Psoas muscle (tissue), 8 donors: ENCODE results near the gene BCAS3. TPM values are rescaled to one million over a fixed set of nuclear protein-coding genes. Genes with fewer than 3 reads are reported as not detected.
A peak's percentile ranks its signal among the peaks of the same experiment; 100 is the strongest.

Experiments used
- ATAC-seq, 4 donors: fragments of 200-7000 bp; cut with Tn5 transposase; one replicate each; pipeline ENCODE4 v1.9.1; 2020; ENCODE audit warnings: moderate library complexity in 3 of 4, mild to moderate bottlenecking in 2 of 4
- DNase-seq, 2 donors: peaks; one replicate each; pipeline ENCODE4 v3.0.0-alpha.2; 2020
- H3K27ac ChIP-seq: fragments of 200-600 bp; one replicate; pipeline ENCODE4 v1.8.0; 2022
- H3K27me3 ChIP-seq, 3 donors: fragments of 200-600 bp in 1 of 3; one replicate each; pipeline versions ENCODE4 v1.6.1 to v1.8.0; 2013 to 2022; ENCODE audit warnings: low read length in 2 of 3, mild to moderate bottlenecking in 2 of 3, moderate library complexity in 1 of 3; ENCODE audit not compliant: insufficient read depth in 3 of 3
- H3K36me3 ChIP-seq, 2 donors: fragments of 200-600 bp in 1 of 2; one replicate each; pipeline versions ENCODE4 v1.6.1 to v1.8.0; 2013 to 2022; ENCODE audit warnings: low read depth in 1 of 2, mild to moderate bottlenecking in 1 of 2, moderate library complexity in 1 of 2; ENCODE audit not compliant: insufficient read depth in 1 of 2
- H3K4me1 ChIP-seq: fragments of 200-600 bp; one replicate; pipeline ENCODE4 v1.8.0; 2022
- H3K4me3 ChIP-seq: fragments of 200-600 bp; one replicate; pipeline ENCODE4 v1.8.0; 2022; ENCODE audit warnings: mild to moderate bottlenecking
- H3K9me3 ChIP-seq: fragments of 200-600 bp; one replicate; pipeline ENCODE4 v1.8.0; 2022
- CTCF ChIP-seq: fragments of 200-600 bp; IDR thresholded peaks from one replicate; pipeline ENCODE4 v1.8.0; 2022; ENCODE audit warnings: antibody characterized with exemption
- WGBS, 3 donors: extraction: QIAGEN DNeasy Blood & Tissue Kit; methylation state at CpG; one replicate each; pipeline versions ENCODE4 v1.1.6 to v1.1.7; 2013; 5-methylcytosine and 5-hydroxymethylcytosine counted together
- intact Hi-C, 2 donors: fragments of 100-400 bp; cut with DNase I; formaldehyde crosslinking; loops; one replicate each; pipeline versions ENCODE4 v1.11.0 to v1.14.2; 2022
- polyA plus RNA-seq, 3 donors: library from polyadenylated mRNA; stranded (reverse); fragments of 200-250 nt; gene quantifications; one replicate each; pipeline ENCODE4 v1.2.3, GENCODE V29; 2013
- total RNA-seq, 4 donors: library from RNA; stranded (reverse); fragmentation: NEBNext Ultra II Directional in 2 of 4; extraction: Animal tissue kit (Norgen Biotek cat#: 25700) in 2 of 4; gene quantifications; one replicate each; pipeline versions ENCODE4 v1.2.1 to v1.2.4, GENCODE V29; 2021 to 2023
- donor health status: healthy with polysubstance abuse.
- donor health status: DM: no; HTN: no; CAD: no; lungs with moderate emphysema.
- donor health status: Bipolar disorder and iron deficiency.
- donor health status: healthy.
- donor health status: DM: yes; HTN: yes; CAD: no.
- donor health status: DM: no; HTN: no; CAD: no.
- donor health status: DM: no; HTN: no; CAD: no.
- donor health status: DM: yes; HTN: yes; CAD: no.

The BCAS3 gene
- total and polyA plus RNA-seq, 7 donors: 2.4 to 28.8 (median 15.0) TPM

- H3K4me3 ChIP-seq: no peak overlapping the region
- no peak for TF ChIP-seq CTCF
- 79 to 86% (median 84%) methylated on average over 18 of the region's 18 CpGs for WGBS, 3 donors
- H3K4me1 ChIP-seq: peaks cover 20% of the 10 kb centered on the region
- intact Hi-C loops: loop anchor here (10.0 kb wide), 2 partner anchors 226 to 656 kb away; no protein-coding TSS in a partner anchor
- H3K36me3 ChIP-seq: no peaks in the 10 kb centered on the region
- no peaks in the 10 kb centered on the region for H3K9me3 ChIP-seq
- no peaks in the 10 kb centered on the region for H3K27me3 ChIP-seq
- ATAC-seq (no peak), DNase-seq (peak in 1 of 2 donors; percentile 41)
- no peak overlapping the region for H3K27ac ChIP-seq
Observed at GRCh38 chr17:61380836-61381525, 703.3 kb downstream of the BCAS3 start.

- no peak overlapping the region for H3K27ac ChIP-seq
- H3K36me3 ChIP-seq: no peaks in the 10 kb centered on the region
- no peak for DNase-seq
- H3K9me3 ChIP-seq: no peaks in the 10 kb centered on the region
- TF ChIP-seq CTCF: no peak
- no peak overlapping the region for H3K4me3 ChIP-seq
- no peaks in the 10 kb centered on the region for H3K27me3 ChIP-seq
- no peak for ATAC-seq
- peaks cover 20% of the 10 kb centered on the region for H3K4me1 ChIP-seq
- intact Hi-C loops: loop anchor here (10.0 kb wide), 2 partner anchors 227 to 657 kb away; no protein-coding TSS in a partner anchor
- WGBS, 3 donors: 86 to 90% (median 88%) methylated on average over 5 of the region's 5 CpGs
Observed at GRCh38 chr17:61381537-61381936, 703.9 kb downstream of the BCAS3 start.

- Histone ChIP-seq H3K27ac (no peak overlapping the region), H3K4me3 (no peak overlapping the region), H3K4me1 (peaks cover 7% of the 10 kb centered on the region), H3K36me3 (no peaks in the 10 kb centered on the region), H3K9me3 (no peaks in the 10 kb centered on the region), H3K27me3 (no peaks in the 10 kb centered on the region)
- intact Hi-C loops: loop anchor here (10.0 kb wide), 2 partner anchors 228 to 658 kb away; no protein-coding TSS in a partner anchor
- ATAC-seq: no peak
- 87 to 90% (median 88%) methylated on average over 15 to 16 of the region's 16 CpGs for WGBS, 3 donors
- peak in 1 of 2 donors; percentile 40 for DNase-seq
- no peak for TF ChIP-seq CTCF
Observed at GRCh38 chr17:61382796-61383688, 705.4 kb downstream of the BCAS3 start.

GRCh38 chr17:61383689-61384201, 706.1 kb downstream of the BCAS3 start:
- Histone ChIP-seq H3K9me3 (no peaks in the 10 kb centered on the region), H3K4me1 (peaks cover under 1% of the 10 kb centered on the region), H3K36me3 (no peaks in the 10 kb centered on the region), H3K27me3 (no peaks in the 10 kb centered on the region), H3K27ac (no peak overlapping the region), H3K4me3 (no peak overlapping the region)
- TF ChIP-seq CTCF: no peak
- intact Hi-C loops: loop anchor here (10.0 kb wide), 2 partner anchors 229 to 659 kb away; no protein-coding TSS in a partner anchor
- DNase-seq (peak in 1 of 2 donors; percentile 52), ATAC-seq (peak in 1 of 4 donors; percentile 49)
- WGBS, 3 donors: 81 to 85% (median 84%) methylated on average over 18 of the region's 18 CpGs
